Measurements from ENCODE around the gene FKBP6. TPM values are rescaled to one million over a fixed set of nuclear protein-coding genes. Genes with fewer than 3 reads are reported as not detected.
"Not testable (repeated sequence)": the region's sequence is repeated elsewhere in the genome, so short reads cannot be mapped to it uniquely, and the experiment has no call there.

Gene FKBP6
- total RNA-seq, 1 experiment from 2014 or later, result 0.11 TPM

DNA sequence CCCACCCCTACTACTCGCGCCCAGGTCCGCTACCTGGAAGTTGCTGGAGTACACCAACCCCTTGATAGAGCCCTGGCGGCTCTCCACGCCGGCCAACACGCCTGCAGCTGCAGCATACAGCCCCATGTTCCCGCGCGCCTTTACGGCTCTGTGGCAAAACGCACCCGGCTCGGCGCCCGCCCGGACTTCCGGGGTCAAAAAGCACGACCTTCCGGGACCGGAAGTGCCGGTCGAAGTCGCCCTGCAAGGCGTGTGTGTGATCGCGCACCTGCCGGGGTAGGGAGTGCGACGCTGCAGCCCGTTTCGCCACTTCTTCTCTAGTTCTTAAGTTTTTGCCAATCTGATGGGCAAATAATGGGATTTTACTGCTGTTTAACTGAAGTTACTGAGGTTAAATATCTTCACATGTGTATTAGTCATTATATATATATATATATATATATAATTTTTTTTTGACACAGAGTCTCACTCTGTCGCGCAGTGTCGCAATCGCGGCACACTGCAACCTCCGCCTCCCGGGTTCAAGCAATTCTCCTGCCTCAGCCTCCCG is 19.2 kb upstream of the FKBP6 start, which contains the start of gene NSUN5 (continued):
- TF ChIP-seq, protein P1, sequence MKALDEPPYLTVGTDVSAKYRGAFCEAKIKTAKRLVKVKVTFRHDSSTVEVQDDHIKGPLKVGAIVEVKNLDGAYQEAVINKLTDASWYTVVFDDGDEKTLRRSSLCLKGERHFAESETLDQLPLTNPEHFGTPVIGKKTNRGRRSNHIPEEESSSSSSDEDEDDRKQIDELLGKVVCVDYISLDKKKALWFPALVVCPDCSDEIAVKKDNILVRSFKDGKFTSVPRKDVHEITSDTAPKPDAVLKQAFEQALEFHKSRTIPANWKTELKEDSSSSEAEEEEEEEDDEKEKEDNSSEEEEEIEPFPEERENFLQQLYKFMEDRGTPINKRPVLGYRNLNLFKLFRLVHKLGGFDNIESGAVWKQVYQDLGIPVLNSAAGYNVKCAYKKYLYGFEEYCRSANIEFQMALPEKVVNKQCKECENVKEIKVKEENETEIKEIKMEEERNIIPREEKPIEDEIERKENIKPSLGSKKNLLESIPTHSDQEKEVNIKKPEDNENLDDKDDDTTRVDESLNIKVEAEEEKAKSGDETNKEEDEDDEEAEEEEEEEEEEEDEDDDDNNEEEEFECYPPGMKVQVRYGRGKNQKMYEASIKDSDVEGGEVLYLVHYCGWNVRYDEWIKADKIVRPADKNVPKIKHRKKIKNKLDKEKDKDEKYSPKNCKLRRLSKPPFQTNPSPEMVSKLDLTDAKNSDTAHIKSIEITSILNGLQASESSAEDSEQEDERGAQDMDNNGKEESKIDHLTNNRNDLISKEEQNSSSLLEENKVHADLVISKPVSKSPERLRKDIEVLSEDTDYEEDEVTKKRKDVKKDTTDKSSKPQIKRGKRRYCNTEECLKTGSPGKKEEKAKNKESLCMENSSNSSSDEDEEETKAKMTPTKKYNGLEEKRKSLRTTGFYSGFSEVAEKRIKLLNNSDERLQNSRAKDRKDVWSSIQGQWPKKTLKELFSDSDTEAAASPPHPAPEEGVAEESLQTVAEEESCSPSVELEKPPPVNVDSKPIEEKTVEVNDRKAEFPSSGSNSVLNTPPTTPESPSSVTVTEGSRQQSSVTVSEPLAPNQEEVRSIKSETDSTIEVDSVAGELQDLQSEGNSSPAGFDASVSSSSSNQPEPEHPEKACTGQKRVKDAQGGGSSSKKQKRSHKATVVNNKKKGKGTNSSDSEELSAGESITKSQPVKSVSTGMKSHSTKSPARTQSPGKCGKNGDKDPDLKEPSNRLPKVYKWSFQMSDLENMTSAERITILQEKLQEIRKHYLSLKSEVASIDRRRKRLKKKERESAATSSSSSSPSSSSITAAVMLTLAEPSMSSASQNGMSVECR (CRISPR knock-in tag; IDR thresholded peaks at IDR 0.05; ENCODE audit: borderline replicate concordance), result peak; percentile 97
- peak; percentile 78; the same call in 1 of the 2 replicates for TF ChIP-seq TP53 (CRISPR knock-in tag; IDR thresholded peaks at IDR 0.05)
- 0 out of 2 replicates have a peak, but pooled peaks have one; percentile 78 for TF ChIP-seq ELF4 (CRISPR knock-in tag; IDR thresholded peaks at IDR 0.05; ENCODE audit: low read depth)
- TF ChIP-seq, protein P2, sequence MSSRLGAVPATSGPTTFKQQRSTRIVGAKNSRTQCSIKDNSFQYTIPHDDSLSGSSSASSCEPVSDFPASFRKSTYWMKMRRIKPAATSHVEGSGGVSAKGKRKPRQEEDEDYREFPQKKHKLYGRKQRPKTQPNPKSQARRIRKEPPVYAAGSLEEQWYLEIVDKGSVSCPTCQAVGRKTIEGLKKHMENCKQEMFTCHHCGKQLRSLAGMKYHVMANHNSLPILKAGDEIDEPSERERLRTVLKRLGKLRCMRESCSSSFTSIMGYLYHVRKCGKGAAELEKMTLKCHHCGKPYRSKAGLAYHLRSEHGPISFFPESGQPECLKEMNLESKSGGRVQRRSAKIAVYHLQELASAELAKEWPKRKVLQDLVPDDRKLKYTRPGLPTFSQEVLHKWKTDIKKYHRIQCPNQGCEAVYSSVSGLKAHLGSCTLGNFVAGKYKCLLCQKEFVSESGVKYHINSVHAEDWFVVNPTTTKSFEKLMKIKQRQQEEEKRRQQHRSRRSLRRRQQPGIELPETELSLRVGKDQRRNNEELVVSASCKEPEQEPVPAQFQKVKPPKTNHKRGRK (CRISPR knock-in tag; IDR thresholded peaks at IDR 0.05; ENCODE audit: borderline replicate concordance), result 0 out of 2 replicates have a peak, but pooled peaks have one; percentile 33
- no peak for TF ChIP-seq PRRX2 (CRISPR knock-in tag; IDR thresholded peaks at IDR 0.05)
- TF ChIP-seq, protein P3, sequence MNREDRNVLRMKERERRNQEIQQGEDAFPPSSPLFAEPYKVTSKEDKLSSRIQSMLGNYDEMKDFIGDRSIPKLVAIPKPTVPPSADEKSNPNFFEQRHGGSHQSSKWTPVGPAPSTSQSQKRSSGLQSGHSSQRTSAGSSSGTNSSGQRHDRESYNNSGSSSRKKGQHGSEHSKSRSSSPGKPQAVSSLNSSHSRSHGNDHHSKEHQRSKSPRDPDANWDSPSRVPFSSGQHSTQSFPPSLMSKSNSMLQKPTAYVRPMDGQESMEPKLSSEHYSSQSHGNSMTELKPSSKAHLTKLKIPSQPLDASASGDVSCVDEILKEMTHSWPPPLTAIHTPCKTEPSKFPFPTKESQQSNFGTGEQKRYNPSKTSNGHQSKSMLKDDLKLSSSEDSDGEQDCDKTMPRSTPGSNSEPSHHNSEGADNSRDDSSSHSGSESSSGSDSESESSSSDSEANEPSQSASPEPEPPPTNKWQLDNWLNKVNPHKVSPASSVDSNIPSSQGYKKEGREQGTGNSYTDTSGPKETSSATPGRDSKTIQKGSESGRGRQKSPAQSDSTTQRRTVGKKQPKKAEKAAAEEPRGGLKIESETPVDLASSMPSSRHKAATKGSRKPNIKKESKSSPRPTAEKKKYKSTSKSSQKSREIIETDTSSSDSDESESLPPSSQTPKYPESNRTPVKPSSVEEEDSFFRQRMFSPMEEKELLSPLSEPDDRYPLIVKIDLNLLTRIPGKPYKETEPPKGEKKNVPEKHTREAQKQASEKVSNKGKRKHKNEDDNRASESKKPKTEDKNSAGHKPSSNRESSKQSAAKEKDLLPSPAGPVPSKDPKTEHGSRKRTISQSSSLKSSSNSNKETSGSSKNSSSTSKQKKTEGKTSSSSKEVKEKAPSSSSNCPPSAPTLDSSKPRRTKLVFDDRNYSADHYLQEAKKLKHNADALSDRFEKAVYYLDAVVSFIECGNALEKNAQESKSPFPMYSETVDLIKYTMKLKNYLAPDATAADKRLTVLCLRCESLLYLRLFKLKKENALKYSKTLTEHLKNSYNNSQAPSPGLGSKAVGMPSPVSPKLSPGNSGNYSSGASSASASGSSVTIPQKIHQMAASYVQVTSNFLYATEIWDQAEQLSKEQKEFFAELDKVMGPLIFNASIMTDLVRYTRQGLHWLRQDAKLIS (CRISPR knock-in tag; IDR thresholded peaks at IDR 0.05; ENCODE audit: borderline replicate concordance), result peak; percentile 71; the same call in 1 of the 2 replicates
- TF ChIP-seq CBFB (CRISPR knock-in tag; IDR thresholded peaks at IDR 0.05; ENCODE audit: low read depth), result no peak
- TF ChIP-seq, protein P4, sequence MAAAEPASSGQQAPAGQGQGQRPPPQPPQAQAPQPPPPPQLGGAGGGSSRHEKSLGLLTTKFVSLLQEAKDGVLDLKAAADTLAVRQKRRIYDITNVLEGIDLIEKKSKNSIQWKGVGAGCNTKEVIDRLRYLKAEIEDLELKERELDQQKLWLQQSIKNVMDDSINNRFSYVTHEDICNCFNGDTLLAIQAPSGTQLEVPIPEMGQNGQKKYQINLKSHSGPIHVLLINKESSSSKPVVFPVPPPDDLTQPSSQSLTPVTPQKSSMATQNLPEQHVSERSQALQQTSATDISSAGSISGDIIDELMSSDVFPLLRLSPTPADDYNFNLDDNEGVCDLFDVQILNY (CRISPR knock-in tag; IDR thresholded peaks at IDR 0.05), result peak; percentile 80
- TF ChIP-seq, protein P5, sequence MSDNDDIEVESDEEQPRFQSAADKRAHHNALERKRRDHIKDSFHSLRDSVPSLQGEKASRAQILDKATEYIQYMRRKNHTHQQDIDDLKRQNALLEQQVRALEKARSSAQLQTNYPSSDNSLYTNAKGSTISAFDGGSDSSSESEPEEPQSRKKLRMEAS (CRISPR knock-in tag; IDR thresholded peaks at IDR 0.05), result peak; percentile 99
- peak; percentile 90 for TF ChIP-seq FOXP1 (CRISPR knock-in tag; IDR thresholded peaks at IDR 0.05; ENCODE audit: borderline replicate concordance)
- no peak for TF ChIP-seq RORB (CRISPR knock-in tag; IDR thresholded peaks at IDR 0.05)
- peak; percentile 94 for TF ChIP-seq CREB1 (CRISPR knock-in tag; IDR thresholded peaks at IDR 0.05)
- TF ChIP-seq, protein P6, sequence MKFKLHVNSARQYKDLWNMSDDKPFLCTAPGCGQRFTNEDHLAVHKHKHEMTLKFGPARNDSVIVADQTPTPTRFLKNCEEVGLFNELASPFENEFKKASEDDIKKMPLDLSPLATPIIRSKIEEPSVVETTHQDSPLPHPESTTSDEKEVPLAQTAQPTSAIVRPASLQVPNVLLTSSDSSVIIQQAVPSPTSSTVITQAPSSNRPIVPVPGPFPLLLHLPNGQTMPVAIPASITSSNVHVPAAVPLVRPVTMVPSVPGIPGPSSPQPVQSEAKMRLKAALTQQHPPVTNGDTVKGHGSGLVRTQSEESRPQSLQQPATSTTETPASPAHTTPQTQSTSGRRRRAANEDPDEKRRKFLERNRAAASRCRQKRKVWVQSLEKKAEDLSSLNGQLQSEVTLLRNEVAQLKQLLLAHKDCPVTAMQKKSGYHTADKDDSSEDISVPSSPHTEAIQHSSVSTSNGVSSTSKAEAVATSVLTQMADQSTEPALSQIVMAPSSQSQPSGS (CRISPR knock-in tag; IDR thresholded peaks at IDR 0.05; ENCODE audit: borderline replicate concordance, low read depth), result peak; percentile 72; the same call in 1 of the 2 replicates
- peak; percentile 95 for TF ChIP-seq JUN (CRISPR knock-in tag; IDR thresholded peaks at IDR 0.05)
- TF ChIP-seq MXD4 (CRISPR knock-in tag; IDR thresholded peaks at IDR 0.05; ENCODE audit: borderline replicate concordance), result no peak
- TF ChIP-seq GRHL2 (CRISPR knock-in tag; IDR thresholded peaks at IDR 0.05; ENCODE audit: insufficient replicate concordance, severe bottlenecking), result no peak
- peak; percentile 97 for TF ChIP-seq ETV6 (CRISPR knock-in tag; IDR thresholded peaks at IDR 0.05)
- TF ChIP-seq, protein P7, sequence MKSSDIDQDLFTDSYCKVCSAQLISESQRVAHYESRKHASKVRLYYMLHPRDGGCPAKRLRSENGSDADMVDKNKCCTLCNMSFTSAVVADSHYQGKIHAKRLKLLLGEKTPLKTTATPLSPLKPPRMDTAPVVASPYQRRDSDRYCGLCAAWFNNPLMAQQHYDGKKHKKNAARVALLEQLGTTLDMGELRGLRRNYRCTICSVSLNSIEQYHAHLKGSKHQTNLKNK (CRISPR knock-in tag; IDR thresholded peaks at IDR 0.05), result no peak
- TF ChIP-seq JAZF1 (CRISPR knock-in tag; IDR thresholded peaks at IDR 0.05), result no peak
- TF ChIP-seq, protein P8, sequence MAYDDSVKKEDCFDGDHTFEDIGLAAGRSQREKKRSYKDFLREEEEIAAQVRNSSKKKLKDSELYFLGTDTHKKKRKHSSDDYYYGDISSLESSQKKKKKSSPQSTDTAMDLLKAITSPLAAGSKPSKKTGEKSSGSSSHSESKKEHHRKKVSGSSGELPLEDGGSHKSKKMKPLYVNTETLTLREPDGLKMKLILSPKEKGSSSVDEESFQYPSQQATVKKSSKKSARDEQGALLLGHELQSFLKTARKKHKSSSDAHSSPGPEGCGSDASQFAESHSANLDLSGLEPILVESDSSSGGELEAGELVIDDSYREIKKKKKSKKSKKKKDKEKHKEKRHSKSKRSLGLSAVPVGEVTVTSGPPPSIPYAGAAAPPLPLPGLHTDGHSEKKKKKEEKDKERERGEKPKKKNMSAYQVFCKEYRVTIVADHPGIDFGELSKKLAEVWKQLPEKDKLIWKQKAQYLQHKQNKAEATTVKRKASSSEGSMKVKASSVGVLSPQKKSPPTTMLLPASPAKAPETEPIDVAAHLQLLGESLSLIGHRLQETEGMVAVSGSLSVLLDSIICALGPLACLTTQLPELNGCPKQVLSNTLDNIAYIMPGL (CRISPR knock-in tag; IDR thresholded peaks at IDR 0.05), result no peak
- TF ChIP-seq ZBTB21 (CRISPR knock-in tag; IDR thresholded peaks at IDR 0.05; ENCODE audit: borderline replicate concordance), result peak; percentile 77; the same call in 1 of the 2 replicates

DNA sequence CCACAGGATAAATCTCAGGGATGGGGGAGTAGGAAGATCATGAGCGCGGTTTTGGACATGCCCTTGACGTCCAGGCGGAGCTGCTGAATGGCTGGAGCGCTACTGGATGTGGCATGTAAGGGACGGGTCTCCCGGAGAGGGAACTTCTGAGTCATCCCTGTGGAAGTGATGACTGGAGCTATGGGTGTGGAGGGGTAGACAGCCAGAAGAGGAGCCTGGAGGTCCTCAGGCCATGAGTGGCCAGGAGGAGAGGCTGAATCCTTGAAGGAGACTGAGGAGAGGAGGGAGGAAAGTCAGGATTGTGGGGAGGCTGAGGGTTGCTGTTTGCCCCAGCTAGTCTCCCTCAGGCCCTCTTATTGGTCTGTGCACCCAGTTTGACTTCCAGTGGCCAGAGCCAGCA is 16.5 kb upstream of the FKBP6 start:
- not testable (repeated sequence) for DNase-seq (ENCODE audit: low spot score)
- peaks cover 14% of the 10 kb centered on the region for H3K36me3 Mint-ChIP-seq

More for the DNA sequence above, 16.5 kb upstream of the FKBP6 start:
- POLR2A ChIA-PET, H3K9me3 Mint-ChIP-seq, H3K4me3 Mint-ChIP-seq, H3K27ac Mint-ChIP-seq, H3K4me1 Mint-ChIP-seq, ATAC-seq: not testable (repeated sequence)
- H3K27me3 Mint-ChIP-seq (ENCODE audit: low read depth), result peaks cover 16% of the 10 kb centered on the region
- CTCF ChIA-PET, result interaction anchor here (1.2 kb wide), 1 partner anchor 13 kb away, joined by 4 read pairs; no protein-coding TSS in a partner anchor

All from WTC11 (cell line).